Measurements from ENCODE around the gene AATK.

GRCh38 chr17:81102352-81102751 lies 63.7 kb downstream of the AATK start:
- TF ChIP-seq RFX5 (IDR thresholded peaks at IDR 0.05; ENCODE audit: low read depth, low read length) (no peak), MXI1 (IDR thresholded peaks at IDR 0.05; ENCODE audit: borderline replicate concordance, low read depth, low read length) (no peak), SMC3 (IDR thresholded peaks at IDR 0.05; ENCODE audit: low read depth, low read length) (no peak), CTCF (conservative IDR thresholded peaks at IDR 0.05; ENCODE audit: low read depth, low read length) (no peak), POLR2A (IDR thresholded peaks at IDR 0.05; ENCODE audit: low read depth, low read length) (no peak), RAD21 (IDR thresholded peaks at IDR 0.05; ENCODE audit: low read length) (no peak), FOS (IDR thresholded peaks at IDR 0.05; ENCODE audit: low read depth, low read length) (no peak), CHD1 (IDR thresholded peaks at IDR 0.05; ENCODE audit: low read depth, low read length) (no peak), ELK1 (IDR thresholded peaks at IDR 0.05; ENCODE audit: borderline replicate concordance, low read depth, low read length) (no peak), CEBPB (IDR thresholded peaks at IDR 0.05; ENCODE audit: low read depth, low read length) (0 out of 2 replicates have a peak, but pooled peaks have one; percentile 5), NFE2L2 (IDR thresholded peaks at IDR 0.05; ENCODE audit: low read depth, low read length) (no peak)

Measured in IMR-90 (cell line).